GM12874 (cell line): ENCODE data around the gene BNC1.

Source experiments
- TF ChIP-seq, protein P1 (sequence below): IDR thresholded peaks from 2 replicates; pipeline ENCODE4 v1.5.1; 2011; ENCODE audit warnings: low read depth, mild to moderate bottlenecking, control low read depth, low read length, moderate library complexity; ENCODE audit not compliant: insufficient read depth

The BNC1 gene

DNA sequence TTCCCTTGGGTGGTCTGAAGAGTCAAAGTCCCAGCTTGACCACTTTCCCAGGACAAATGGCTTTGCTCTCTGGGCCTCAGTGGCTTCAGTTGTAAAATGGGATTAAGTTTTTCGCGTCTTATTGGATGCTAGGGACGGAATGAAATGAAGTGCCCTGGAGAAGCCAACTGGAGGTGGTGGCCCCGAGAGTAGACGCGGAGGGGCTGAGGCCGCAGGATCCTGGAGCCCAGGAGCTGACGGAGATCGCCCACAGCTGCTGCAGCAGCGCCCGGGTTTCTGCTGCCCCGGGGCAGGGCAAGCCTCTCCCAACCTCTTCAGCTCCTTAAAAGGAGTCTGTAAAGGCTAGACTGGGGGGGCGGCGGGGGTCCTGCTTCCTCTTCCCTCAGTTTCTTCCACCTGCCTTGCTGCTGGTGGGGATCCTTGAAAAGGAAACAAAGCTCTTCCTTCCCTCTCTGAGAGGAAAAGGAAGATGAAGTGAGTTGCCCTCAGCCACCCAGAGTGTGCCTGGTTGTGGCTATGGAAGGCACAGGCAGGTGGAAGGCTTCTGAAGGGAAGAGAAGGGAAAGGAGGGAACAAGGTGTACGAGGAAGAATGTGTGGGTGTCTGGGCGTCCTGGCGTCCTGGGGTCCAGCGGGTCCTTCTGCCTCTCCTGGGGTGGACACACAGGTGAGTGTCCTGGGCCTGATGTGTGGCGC lies 967 bp upstream of the BNC1 start:
- TF ChIP-seq, protein P1, sequence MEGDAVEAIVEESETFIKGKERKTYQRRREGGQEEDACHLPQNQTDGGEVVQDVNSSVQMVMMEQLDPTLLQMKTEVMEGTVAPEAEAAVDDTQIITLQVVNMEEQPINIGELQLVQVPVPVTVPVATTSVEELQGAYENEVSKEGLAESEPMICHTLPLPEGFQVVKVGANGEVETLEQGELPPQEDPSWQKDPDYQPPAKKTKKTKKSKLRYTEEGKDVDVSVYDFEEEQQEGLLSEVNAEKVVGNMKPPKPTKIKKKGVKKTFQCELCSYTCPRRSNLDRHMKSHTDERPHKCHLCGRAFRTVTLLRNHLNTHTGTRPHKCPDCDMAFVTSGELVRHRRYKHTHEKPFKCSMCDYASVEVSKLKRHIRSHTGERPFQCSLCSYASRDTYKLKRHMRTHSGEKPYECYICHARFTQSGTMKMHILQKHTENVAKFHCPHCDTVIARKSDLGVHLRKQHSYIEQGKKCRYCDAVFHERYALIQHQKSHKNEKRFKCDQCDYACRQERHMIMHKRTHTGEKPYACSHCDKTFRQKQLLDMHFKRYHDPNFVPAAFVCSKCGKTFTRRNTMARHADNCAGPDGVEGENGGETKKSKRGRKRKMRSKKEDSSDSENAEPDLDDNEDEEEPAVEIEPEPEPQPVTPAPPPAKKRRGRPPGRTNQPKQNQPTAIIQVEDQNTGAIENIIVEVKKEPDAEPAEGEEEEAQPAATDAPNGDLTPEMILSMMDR = no peak

DNA sequence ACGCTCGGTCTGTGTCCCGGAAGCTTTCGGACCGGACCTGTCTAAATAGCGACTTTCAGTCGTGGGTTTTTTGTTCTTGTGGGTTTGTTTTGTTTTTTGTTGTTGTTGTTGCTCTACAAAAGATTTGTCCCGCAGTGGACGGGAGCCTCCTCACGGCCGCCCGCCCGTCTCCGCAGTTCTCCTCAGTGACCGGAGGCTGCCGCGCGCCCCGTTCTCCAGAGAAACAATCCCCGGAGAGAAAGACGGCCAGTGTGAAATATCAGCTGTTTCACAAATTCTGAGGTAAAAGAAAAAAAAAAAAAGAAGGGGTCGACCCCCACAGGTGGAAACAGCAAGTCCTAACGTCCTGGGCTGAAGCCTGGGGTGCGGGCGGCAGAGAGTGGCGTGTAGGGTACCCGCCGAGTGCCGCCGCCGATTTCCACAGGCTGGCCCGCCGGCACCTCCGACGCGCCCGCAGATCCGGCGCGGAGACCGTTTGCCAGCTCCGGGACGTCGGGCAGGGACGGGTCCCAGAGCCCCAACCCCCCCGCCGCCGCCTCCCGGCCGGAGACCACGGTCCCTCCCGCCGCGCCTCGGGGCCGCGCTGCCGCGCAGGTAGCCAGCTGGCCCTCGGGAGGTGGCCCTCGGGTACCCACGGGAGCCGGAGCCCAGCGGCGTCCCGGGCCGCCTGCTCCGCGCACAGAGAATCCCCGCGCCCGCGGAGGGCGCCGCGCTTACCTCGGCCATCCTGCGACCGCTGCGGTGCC lies 478 bp downstream of the BNC1 start:
- TF ChIP-seq, protein P1 = no peak

DNA sequence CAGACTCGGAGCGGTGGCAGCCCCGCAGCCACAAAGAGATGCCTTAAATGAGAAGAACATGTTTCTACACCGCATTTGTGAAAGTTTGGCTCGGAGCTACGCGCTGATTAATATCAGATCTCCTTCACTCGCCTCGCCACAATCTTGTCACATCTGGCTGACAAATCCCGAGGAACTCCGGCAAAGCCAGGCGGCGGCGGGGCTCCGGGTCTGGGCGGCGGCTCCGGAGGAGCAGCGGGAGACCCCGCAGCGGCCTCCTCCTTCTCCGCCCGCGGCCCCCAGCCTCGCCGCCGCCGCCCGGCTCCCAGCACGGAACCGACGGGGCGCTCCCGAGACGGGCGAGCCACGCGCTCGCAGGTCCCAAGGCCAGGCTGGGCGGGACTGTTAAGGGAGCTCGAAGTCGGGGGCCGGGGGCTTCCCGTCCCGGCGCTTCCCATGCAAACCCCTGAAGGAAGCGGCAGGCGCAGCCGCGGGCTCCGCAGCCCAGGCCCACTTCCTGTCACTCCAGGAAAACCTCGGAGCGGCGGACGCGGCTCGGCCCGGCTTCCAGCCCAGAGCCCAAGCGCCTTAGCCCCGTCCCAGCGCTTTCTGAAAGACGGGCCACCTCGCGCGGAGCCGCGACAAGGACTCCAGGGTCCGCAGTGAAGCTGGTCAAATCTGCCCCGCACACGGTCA lies 1.2 kb downstream of the BNC1 start:
- TF ChIP-seq, protein P1 = no peak

DNA sequence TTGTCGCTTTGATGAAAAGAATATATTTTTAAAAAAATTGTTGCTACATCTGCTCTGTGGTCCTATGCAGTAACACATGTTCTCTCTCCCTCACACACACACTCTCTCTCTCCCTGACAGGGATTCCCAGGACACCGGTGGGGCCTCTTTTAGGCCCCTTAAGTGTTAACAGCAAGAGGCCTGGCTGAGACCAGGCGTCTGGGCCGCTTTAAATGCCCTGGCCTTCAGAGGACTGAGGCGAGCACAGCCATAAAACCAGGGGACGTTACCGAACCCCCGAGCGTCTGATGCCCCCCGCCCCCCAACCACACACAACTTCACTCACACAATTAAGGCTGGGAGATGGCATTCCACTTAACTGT lies 1.7 kb downstream of the BNC1 start:
- TF ChIP-seq, protein P1 = no peak

DNA sequence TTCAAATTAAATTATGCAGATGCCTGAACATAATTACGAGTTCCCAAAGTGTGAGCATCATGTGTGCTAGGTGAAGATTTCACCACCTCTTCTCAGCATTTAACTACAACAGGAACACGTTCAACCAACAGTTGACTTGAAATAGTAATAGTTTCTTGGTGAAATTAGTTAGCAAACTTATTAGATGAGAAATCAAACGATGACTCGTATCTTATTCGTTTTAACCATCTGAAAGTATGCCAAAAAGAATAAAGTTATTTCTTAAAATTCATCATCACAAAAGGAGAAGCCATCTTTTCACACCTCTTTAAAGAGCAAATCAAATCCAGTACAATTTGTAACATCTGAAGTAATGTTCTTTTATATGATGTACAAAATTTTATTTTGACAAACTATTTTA lies 2.3 kb downstream of the BNC1 start:
- TF ChIP-seq, protein P1 = no peak

DNA sequence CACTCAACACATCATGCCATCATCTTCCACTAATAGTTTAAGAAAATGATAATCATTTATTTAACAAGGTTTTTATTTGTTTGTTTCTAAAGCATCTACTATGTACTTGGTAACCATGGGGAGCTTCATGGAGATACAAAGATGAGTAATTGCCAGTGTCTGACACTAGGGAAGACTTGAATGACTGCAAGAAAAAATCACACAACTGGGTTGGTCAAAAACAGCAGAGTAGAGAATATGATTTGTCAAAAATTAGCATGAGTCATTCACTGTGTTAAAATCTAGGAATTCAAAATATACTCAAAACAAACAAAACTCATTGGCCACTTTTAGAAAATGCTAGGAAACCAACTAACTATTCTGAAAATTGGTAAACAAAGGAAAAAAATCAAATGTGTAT lies 6.3 kb downstream of the BNC1 start:
- TF ChIP-seq, protein P1 = no peak

DNA sequence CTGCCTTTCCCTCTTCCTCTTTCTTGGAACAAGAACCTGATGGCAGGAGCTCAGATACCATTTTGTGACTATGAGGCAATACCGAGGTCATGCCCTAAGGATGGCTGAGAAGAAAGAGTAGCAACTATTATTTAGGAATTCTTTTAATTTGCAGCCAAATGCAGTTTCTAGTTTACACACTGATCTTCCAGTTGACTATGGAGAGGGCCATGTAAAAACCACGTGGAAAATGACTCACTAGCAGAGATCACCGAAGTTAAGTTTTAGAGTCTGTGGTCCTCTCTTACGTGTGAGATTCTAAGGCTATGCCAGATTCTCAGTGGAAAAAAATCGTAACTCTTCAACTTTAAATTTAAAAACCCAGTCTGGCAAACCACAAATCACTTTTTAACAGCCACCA lies 7.8 kb downstream of the BNC1 start:
- TF ChIP-seq, protein P1 = no peak
